HG03520 (cell line): ENCODE data around the gene COL16A1.

Source experiments
- ATAC-seq: cut with Tn5 transposase; IDR thresholded peaks from one replicate; pipeline ENCODE4 v1.9.1; 2021; ENCODE audit warnings: mild to moderate bottlenecking, moderate library complexity; ENCODE audit not compliant: unreplicated experiment

The COL16A1 gene

GRCh38 chr1:31650161-31651088, 53.4 kb downstream of the COL16A1 start:
- no peak for ATAC-seq

GRCh38 chr1:31648641-31649357, 55.0 kb downstream of the COL16A1 start:
- ATAC-seq, result no peak

DNA sequence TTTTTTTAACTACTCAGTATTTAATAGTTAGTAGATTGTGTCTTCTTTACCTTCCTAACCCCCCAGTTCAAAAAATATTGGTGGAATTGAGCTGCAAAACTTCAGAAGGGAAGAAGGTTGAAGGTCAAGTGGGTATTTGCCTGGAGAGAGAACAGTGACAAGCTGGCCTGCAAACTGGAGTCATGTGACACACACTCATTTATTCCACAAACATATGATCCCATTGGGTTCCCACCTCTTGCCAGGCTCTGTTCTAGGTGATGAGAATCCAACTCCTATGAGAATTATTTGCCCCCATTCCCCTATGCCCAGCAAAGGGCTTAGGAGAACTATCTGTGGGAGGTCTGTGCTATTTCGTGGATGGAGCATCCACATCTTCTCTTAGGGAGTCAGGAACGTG, 55.6 kb downstream of the COL16A1 start:
- ATAC-seq, result no peak

DNA sequence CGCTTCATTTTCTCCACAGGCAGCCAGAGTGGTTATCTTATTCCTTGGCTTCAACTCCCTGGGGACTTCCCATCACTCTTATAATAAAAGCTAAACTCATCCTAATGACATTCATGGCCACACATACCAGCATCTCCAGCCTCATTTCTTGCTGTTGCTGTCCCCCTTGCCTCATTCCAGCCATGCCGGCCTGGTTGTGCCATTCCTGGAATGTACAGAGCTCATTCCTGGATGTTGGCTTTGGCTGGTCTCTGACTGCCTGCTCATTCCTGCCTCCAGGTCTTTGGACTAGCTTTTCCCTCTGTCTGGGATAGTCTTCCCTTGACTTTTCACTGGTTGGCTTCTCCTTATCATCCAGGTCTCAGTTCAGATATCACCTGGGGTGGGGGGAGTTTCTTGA, 56.7 kb downstream of the COL16A1 start:
- no peak for ATAC-seq

DNA sequence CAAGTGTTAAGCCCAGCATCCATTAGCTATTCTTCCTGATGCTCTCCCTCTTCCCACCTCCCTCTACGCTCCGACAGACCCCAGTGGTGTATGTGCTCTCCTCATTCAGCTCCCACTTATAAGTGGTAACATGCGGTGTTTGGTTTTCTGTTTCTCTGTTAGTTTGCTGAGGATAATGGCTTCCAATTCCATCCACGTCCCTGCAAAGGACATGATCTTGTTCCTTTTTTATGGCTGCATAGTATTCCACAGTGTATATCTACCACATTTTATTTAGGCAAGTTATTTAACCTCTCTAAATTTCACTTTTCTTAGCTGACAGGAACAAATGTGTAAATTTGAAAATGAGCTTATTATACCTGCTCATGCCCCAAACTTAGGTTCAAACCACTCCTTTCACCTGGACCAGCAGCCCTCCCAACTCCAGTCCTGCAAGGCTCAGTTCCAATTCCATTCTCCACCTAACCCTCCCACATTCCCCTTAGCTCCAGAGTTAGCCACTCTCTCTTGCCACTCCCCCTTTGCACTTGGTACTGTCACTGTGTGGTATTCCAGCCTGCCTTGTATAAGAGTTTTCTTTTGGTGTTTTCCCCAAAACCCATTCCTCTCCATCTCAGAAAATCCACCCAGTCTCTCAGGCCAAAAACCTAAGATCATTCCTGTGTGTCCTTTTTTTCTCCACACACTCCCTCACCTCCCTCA, 57.4 kb downstream of the COL16A1 start:
- no peak for ATAC-seq

DNA sequence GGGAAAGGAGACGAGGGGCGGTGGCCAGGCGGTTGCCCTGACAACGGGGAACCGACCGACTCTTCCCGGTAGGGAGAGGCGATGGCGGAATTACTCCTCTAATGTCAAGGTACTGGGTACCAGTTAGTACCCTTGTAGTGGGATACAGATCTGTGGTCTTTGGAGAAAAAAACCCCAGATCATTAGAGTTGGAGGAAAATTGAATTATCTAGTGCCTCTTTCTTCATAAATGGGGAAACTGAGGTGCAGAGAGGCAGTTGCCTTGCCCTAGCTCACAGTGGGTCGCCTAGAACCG, 58.6 kb downstream of the COL16A1 start:
- no peak for ATAC-seq

DNA sequence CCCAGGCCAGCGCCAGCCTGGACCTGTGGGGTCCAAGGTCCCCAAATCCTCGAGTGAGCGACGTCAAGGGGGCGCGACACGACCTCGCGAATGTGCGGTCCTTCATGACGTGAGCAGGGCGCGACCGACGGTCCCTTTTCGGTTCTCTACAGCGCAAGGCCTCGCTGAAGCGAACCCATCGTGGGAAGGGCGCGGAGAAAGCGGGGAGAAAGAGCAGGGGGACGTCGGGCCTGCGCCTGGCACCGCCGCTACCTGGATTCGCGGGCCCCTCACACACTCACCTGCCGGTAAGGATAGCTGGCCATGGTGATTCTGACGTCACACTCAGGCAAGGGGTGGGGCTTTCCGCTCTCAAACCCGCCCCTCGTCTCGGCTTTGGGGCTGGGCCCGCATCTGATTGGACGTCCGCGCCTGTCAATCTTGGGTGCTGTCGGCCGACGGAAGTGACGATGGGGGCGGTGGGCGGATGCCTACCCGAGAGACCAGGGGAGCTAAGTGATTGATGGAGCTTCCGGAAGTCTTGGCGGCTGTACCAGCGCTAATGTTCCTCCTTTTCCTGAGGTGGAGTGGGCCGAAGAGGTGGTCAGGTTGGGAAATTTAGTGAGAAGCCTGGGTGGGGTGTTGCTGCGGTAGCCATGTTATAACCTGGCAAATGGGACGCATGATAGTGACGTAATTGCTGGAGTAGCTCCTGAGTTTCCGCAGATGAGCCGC, 59.1 kb downstream of the COL16A1 start, which contains the start of gene PEF1:
Gene PEF1, minus strand, starts transcription at position 317 of the 714 bp plus-strand sequence. Its CDS starts 12 bp downstream, at position 305.
- peak; percentile 79 for ATAC-seq

GRCh38 chr1:31643976-31644559, 59.7 kb downstream of the COL16A1 start:
- no peak for ATAC-seq

- no peak for ATAC-seq
Observed at GRCh38 chr1:31642897-31643296, 60.9 kb downstream of the COL16A1 start.

DNA sequence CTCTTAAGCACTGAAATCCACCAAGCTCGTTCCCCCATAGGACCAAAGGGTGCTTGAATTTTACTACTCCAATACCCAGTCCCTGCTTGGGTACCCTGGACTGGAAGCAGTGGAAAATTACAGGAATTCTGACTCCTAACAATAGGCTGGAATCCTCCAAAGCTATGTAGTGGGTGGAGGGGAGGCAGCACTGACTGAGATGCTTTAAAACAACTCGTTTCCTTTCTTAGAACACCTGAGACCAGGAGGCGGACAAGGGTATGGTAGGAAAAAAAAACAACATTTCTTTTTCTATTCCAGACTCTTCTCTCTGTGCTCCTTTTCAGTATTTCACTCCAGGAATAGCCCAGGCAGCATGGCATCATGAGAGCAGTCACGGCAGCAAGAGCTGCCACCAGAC, 61.5 kb downstream of the COL16A1 start:
- ATAC-seq, result no peak

GRCh38 chr1:31640964-31641363, 62.9 kb downstream of the COL16A1 start:
- ATAC-seq, result no peak

DNA sequence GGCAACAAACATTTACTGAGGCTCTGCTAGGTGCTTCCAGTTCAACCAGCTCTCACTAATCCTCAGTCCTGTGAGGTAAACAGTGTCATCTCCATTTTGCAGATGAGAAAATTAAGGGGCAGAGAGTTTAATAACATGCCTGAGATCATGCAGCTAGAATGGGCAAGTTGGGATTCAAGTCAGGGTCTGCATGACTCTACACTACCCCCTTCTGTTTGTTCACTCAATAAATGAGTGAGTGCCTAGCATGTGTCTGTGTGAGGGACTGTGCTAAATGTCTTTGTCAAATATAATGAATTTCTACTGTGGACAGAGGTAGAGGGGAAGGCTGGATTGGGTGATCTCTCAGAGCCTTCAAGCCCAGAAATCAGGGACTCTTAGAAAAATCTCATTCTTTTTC, 63.6 kb downstream of the COL16A1 start:
- ATAC-seq, result no peak

DNA sequence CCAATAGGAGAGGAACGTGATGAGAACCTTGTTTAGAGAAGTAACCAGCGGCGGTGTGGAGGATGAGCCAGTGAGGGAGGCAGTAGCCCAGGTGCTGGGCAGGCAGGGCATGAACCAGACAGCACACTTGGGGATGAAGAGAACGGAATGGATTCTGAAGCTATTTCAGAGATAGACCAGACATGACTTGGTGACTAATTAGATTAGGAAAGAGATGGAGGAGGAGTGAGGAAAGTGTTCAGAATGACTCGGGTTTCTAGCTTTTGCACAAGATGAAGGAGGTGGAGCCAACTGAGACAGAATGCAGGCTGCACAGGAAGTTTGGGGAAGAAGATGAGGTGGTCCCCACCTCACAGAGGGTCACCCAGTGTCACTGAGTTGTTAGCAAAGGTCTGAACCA, 64.3 kb downstream of the COL16A1 start:
- ATAC-seq, result no peak

- no peak for ATAC-seq
Observed at GRCh38 chr1:31637915-31638673, 65.7 kb downstream of the COL16A1 start.

DNA sequence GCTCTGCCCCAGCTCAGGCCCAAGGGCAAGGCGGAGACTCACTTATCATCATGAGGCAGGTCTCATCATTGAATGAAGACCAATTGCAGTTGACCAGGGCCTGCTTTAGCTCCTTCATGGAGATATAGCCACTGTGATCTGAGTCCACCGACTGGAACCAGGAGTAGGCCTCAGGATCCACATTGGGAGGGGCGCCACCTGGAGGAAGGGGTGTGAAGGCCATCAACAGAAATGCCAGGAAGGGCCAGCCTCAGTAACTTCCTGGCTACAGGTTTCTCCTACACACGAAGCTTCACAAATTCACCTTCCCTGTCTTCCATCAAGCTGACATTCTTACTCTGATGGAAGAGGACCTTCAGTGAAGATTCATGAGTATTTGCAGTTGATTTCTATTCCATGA, 70.7 kb downstream of the COL16A1 start:
- no peak for ATAC-seq

GRCh38 chr1:31632649-31633048, 71.2 kb downstream of the COL16A1 start:
- ATAC-seq, result no peak

DNA sequence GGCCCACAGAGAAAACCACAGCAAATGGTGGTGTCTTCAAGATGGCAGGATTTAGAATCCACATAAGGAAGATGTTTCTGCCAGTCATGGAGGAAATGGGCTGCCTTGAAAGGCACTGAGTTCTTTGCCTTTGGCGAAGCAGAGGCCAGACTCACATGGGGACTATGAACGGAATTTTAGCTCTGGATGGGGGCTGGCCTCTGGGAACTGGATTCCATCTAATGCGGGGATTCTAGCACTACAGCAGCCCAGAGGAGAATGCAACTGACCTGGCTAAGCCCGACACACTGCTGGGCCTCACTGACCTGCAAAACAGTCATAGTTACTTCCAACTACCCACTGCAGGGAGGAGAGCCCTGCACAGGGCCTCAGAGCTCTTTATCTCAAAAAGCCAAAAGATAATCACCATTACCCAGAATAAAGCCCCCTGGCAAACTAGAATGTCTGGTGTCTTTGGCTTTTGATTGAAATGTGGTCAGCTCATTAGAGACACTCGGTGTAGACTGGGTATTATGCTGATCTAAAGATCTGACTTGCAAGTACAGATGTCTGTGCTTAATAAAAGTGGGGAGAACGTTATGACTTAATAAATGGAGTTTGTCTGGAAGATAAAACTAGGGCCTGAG, 74.8 kb downstream of the COL16A1 start:
- no peak for ATAC-seq

- no peak for ATAC-seq
Observed at GRCh38 chr1:31627930-31628559, 75.8 kb downstream of the COL16A1 start.
